SK-N-DZ (cell line): Measurements from ENCODE around the gene DTNBP1.

Experiments
- DNase-seq: peaks from one replicate; pipeline ENCODE4 v3.0.0-alpha.2; 2015; ENCODE audit warnings: low spot score

Gene DTNBP1

GRCh38 chr6:15592610-15593009, 70.2 kb downstream of the DTNBP1 start:
- no peak for DNase-seq

DNA sequence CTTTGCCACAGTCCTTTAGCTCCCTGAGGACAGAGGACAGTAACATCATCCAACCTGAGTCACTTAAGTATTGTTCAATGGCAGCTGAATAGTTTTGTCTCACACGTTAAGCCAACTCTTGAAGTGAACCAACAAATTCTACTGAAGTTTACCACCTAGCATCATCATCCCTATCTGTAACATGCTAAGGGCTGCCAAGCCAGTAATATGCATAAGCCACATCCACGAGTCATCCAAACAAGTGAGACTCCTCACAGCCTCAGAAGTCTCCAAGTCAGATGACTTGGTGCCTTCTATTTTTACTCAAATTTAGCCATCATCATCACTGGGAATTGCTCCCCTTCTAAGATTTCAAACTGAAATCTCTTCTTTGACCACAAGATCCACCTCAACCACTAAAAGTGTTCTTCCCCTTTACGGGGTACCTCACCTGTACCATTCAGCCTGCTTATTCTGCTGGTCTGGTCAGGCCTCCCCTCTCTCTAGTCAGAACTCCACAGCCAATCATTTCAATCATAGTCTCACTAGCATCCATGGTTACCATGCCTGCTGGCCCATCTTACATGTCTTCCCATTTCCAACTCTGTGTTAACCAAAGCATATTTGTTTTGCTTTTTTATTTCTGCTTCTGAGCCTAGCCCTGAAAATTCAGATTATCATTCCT, 73.7 kb downstream of the DTNBP1 start:
- DNase-seq, result no peak

GRCh38 chr6:15586503-15586902, 76.3 kb downstream of the DTNBP1 start:
- DNase-seq, result no peak

DNA sequence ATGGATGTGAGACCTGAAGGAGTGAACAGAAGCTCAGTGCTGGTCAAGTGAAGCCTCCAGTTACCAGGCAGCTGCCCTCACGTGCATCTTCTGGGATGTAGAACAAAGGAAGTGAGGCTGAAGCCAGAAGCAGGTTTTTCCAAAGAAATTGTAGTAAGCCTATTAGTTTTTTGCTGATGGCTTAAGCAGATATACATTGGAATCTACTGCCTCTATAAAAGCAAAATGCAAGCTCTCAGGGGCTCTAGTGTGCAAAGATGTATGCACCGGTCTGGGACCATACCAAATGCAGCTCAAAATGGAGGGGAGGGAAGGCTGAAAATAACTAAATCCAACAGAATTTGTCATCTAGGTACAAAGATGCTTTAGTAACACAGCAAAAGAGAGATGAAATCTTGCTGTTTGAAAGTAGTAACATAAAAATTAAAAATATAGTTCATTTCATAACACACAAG, 77.0 kb downstream of the DTNBP1 start:
- DNase-seq, result peak; percentile 2

DNA sequence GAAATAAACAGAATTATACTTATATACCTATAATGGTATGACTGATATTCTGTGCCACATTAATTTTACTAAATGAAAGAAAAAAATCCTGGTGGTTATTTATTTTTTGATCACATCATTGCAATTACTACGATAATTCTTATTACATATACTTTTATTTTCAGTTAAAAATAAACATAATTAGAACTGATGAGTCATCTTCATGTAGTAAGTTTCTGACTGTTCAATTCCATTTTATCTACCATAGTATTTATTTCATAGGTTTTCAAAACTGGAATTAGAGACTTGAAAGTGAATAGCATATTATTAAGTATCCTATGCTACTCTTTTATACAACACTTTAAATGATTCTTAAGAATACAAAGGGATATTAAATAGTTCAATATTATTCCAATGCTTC, 80.3 kb downstream of the DTNBP1 start:
- no peak for DNase-seq

GRCh38 chr6:15581751-15582150, 81.1 kb downstream of the DTNBP1 start:
- no peak for DNase-seq

- no peak for DNase-seq
Observed at GRCh38 chr6:15580326-15580725, 82.5 kb downstream of the DTNBP1 start.

- no peak for DNase-seq
Observed at GRCh38 chr6:15578716-15579391, 84.0 kb downstream of the DTNBP1 start.

DNA sequence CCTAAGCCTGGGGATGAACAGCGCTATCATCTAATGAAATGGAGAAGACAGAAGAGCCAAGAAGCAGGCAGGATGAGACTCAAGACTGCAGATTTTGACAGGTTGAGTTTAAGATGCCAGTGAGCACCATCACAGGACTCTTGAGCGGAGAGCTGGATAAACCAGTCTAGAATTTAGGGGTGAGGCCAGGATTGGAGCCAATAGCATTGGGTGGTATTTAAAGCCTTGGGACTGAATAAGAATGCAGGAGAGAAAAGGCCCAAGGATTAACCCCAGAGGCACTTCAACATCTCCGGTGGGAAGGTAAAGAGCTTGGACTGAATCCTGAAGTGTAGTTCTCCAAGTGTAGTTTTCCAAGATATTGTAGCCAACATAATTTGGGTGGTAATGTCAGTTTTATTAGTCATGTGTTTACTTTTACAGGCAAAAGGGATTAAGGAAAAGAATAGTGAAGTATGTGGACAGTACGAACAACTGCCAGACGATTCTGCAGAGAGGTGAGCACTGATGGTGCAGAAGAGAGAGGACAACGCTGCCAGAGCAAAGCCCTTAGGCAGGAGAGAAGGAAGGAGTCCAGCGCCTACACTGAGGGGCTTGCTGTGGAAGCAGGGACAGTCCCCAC, 85.2 kb downstream of the DTNBP1 start:
- no peak for DNase-seq

DNA sequence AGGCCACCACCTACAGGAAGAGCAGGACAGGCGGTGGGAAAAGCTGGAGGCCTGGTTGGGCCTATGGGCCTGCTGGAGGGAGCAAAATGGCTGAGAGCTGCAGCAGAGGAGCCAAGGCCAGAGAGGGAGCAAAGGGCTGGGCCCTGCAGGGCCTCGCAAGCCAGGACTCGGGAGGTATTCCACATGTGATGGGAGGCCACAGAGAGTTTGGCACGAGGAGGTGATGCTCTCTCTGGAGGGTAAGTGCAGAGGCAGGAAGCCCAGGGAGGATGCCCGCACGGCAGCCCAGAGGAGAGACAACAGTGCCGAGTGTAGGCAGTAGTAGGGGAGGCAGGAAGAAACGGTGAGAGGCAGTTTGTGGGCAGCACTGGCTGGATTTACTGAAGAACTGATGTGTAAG, 85.7 kb downstream of the DTNBP1 start:
- DNase-seq, result no peak

GRCh38 chr6:15575357-15576033, 87.3 kb downstream of the DTNBP1 start:
- DNase-seq, result no peak

GRCh38 chr6:15574486-15574885, 88.3 kb downstream of the DTNBP1 start:
- DNase-seq, result no peak

- no peak for DNase-seq
Observed at GRCh38 chr6:15574023-15574422, 88.8 kb downstream of the DTNBP1 start.

- no peak for DNase-seq
Observed at GRCh38 chr6:15573384-15573783, 89.4 kb downstream of the DTNBP1 start.

DNA sequence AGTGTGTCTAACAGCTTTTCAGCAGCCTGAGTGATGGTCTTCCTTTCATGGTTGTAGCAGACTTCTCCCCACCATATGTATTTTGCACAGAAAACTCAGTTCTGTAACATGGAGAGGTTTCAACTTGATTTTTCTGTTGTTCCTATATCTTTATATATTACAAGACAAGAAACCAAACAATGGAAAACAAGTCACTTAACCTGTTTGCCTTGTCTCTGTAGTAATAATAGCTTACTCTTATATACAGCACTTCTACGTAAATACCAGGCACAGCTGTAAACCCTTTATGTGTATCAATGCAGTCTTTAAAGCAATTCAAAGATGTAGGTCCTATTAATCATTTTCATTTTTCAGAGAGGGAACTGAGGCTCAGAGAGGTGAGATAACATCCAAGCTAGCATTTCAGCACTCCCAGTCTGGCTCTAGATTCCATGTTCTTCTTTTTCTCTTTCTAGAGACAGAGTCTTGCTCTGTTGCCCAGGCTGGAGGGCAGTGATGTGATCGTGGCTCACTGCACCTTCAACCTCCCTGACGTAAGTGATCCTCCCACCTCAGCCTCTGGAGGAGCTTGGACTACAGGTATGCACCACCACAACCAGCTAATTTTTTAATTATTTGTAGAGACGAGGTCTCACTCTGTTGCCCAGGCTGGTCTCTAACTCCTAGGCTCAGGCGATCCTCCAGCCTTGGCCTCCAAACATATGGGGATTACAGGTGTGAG, 90.4 kb downstream of the DTNBP1 start:
- DNase-seq, result no peak

DNA sequence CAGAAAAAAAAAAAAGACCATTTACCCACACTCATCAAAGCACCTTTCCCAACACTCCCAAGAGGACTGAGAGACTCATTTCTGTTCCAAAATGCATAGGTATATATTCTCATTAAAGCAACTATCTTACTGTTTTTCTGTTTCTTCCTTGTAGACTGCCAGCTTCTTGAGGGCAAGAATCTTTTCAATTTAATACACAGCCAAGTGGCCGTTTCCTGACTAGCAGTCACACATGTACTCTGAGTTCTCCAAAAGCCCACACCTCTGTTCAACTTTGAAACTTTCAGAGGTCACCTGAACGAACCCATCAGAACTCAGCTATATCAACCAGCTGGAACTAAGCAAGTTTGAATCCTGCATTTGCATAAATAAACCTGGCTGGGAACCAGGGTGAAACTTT, 92.7 kb downstream of the DTNBP1 start:
- no peak for DNase-seq

DNA sequence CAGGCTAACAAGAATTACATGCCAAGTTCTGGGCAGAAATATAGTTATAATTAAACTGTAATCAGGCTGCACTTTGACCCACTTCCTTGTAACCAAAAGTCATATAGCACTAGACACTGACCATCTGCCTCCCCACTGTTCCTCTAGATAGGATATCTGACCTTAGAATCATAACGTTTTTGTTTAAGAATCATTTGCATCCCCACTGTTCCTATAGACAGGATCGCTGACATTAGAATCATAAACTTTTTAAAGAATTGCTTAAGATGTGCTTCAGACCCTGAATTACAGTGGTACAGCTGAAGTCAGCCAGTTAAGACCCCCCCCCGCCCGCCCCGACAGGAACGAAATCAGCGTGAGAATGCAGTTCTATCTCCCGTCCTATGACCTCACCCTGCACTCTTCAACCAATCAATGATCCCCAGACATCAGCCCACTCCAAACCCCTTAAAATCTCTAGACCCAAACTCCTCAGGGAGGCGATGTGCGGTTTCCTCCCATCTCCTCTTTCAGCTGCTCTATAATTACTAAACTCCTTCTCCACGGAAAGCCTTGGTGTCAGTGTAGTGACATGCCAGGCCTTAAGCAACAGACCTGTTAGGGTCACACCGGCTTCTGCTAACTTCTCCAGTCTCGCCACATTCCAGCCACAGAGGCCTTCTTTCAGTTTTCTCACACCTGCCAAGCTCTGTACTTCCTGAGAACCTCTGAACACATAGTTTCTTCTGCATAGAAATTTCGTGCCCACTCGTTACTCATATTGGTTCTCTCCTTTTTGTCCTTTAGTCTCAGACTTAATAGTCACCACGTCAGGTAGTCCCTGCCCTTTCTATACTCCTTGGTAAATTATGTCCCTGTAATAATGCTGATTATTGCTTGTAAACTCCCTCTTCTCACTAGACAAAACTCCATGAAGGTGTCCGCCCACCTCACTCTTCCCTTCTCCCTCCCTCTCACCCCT, 93.5 kb downstream of the DTNBP1 start:
- no peak for DNase-seq

DNA sequence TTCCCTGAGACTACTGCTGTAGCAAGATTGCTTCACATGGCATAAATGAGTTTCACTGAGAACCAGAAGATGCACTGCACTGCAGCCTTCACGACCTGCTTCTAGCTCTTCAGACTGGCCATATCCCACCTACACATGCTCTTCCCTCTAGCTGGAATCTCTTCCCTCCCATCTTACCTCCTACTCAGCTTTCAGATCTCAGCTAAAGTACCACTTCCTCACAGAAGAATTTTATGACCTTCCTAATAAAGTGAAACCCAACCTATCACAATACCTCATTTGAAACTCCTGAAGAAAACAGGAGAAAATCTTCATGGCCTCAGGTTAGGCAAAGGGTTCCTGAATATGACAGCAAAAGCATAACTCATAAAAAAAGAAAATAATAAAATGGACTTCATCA, 99.9 kb downstream of the DTNBP1 start:
- DNase-seq, result no peak

- DNase-seq, result no peak
Observed at GRCh38 chr6:15561447-15562199, 101.2 kb downstream of the DTNBP1 start.

- no peak for DNase-seq
Observed at GRCh38 chr6:15560713-15561112, 102.1 kb downstream of the DTNBP1 start.
